HG02885 (cell line): Measurements from ENCODE around the gene RNASE11.

ENCODE experiments used
- ATAC-seq: cut with Tn5 transposase; IDR thresholded peaks from one replicate; pipeline ENCODE4 v1.9.1; 2021; ENCODE audit warnings: mild to moderate bottlenecking; ENCODE audit not compliant: unreplicated experiment, poor library complexity

The RNASE11 gene

DNA sequence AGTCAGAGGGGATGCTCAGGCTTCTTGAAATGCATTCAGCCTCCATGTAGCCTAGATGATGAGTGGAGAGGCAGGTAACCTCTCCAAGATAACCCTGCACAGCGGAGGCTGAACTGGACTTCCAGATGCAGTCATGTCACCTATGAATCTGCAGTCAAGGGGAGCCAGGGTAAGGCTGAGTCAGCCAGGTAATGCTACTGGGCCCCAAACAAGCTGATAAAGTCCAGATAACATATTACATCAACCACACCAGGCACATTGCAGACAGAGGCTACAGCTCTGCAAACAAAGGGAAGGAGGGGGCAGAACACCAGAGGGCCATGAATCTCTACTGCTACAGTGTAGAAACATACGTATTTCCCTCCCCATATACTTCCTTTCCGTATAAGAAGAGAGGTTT, 40.9 kb downstream of the RNASE11 start:
- ATAC-seq: no peak

GRCh38 chr14:20539906-20540305, 47.9 kb downstream of the RNASE11 start:
- no peak for ATAC-seq
